NOMO-1 treated with dmso at 0.1 percent for 144 hours (cell line): ENCODE measurements around the gene SAP30BP.

Experiments used
- DNase-seq: peaks from one replicate; lab custom pipeline; 2025; ENCODE audit not compliant: unreplicated experiment; lab: John Stamatoyannopoulos, UW

SAP30BP gene

GRCh38 chr17:75646638-75646992 lies 20.5 kb upstream of the SAP30BP start:
- DNase-seq, result no peak

- no peak for DNase-seq
Observed at GRCh38 chr17:75647061-75647460, 20.1 kb upstream of the SAP30BP start.

GRCh38 chr17:75647921-75648320 lies 19.2 kb upstream of the SAP30BP start:
- DNase-seq, result no peak

- DNase-seq, result no peak
Observed at GRCh38 chr17:75649687-75650086, 17.5 kb upstream of the SAP30BP start.

GRCh38 chr17:75650874-75651273 lies 16.3 kb upstream of the SAP30BP start:
- no peak for DNase-seq

- DNase-seq, result no peak
Observed at GRCh38 chr17:75652341-75652740, 14.8 kb upstream of the SAP30BP start.

GRCh38 chr17:75652934-75653549 lies 14.1 kb upstream of the SAP30BP start:
- DNase-seq, result no peak

GRCh38 chr17:75654176-75654575 lies 13.0 kb upstream of the SAP30BP start:
- no peak for DNase-seq

- no peak for DNase-seq
Observed at GRCh38 chr17:75658237-75658636, 8.9 kb upstream of the SAP30BP start.

GRCh38 chr17:75661531-75661930 lies 5.6 kb upstream of the SAP30BP start:
- no peak for DNase-seq

GRCh38 chr17:75662511-75662910 lies 4.6 kb upstream of the SAP30BP start:
- no peak for DNase-seq

GRCh38 chr17:75664099-75664549 lies 3.0 kb upstream of the SAP30BP start:
- DNase-seq, result no peak

- no peak for DNase-seq
Observed at GRCh38 chr17:75665981-75666380, 1.2 kb upstream of the SAP30BP start.

- DNase-seq, result no peak
Observed at GRCh38 chr17:75667825-75668224, 687 bp downstream of the SAP30BP start.

GRCh38 chr17:75668489-75668888 lies 1.4 kb downstream of the SAP30BP start:
- DNase-seq, result no peak

- DNase-seq, result no peak
Observed at GRCh38 chr17:75670868-75671267, 3.7 kb downstream of the SAP30BP start.

- no peak for DNase-seq
Observed at GRCh38 chr17:75672011-75672410, 4.9 kb downstream of the SAP30BP start.

- DNase-seq, result no peak
Observed at GRCh38 chr17:75673487-75673886, 6.3 kb downstream of the SAP30BP start.

- DNase-seq, result no peak
Observed at GRCh38 chr17:75676461-75676860, 9.3 kb downstream of the SAP30BP start.

GRCh38 chr17:75679706-75680211 lies 12.6 kb downstream of the SAP30BP start:
- no peak for DNase-seq

- no peak for DNase-seq
Observed at GRCh38 chr17:75680431-75680830, 13.3 kb downstream of the SAP30BP start.

- DNase-seq, result no peak
Observed at GRCh38 chr17:75681289-75681688, 14.2 kb downstream of the SAP30BP start.

- no peak for DNase-seq
Observed at GRCh38 chr17:75683583-75683982, 16.4 kb downstream of the SAP30BP start.
